SKM-1 treated with dmso at 0.1 percent for 144 hours (cell line): ENCODE data around the gene ANTKMT.
A peak's percentile ranks its signal among the peaks of the same experiment; 100 is the strongest.

Experiments used
- DNase-seq: peaks from one replicate; lab custom pipeline; 2025; ENCODE audit not compliant: unreplicated experiment; lab: John Stamatoyannopoulos, UW

Gene ANTKMT

GRCh38 chr16:695355-696089 is 25.4 kb upstream of the ANTKMT start:
- DNase-seq, result no peak

GRCh38 chr16:698911-699671 is 21.9 kb upstream of the ANTKMT start:
- no peak for DNase-seq

GRCh38 chr16:700684-701584 is 20.0 kb upstream of the ANTKMT start:
- DNase-seq, result no peak

GRCh38 chr16:702341-702740 is 18.6 kb upstream of the ANTKMT start:
- DNase-seq, result no peak

GRCh38 chr16:703406-703805 is 17.5 kb upstream of the ANTKMT start:
- no peak for DNase-seq

- DNase-seq, result no peak
Observed at GRCh38 chr16:704047-704446, 16.9 kb upstream of the ANTKMT start.

GRCh38 chr16:704552-705380 is 16.2 kb upstream of the ANTKMT start:
- DNase-seq, result no peak

GRCh38 chr16:705431-706188 is 15.3 kb upstream of the ANTKMT start, which contains the start of gene FBXL16:
Gene FBXL16 (minus strand): TSS chr16:705801. CDS start chr16:697405, 8,396 bp downstream.
- no peak for DNase-seq

GRCh38 chr16:706189-707061 is 14.5 kb upstream of the ANTKMT start:
- no peak for DNase-seq

GRCh38 chr16:707062-707538 is 13.8 kb upstream of the ANTKMT start:
- no peak for DNase-seq

GRCh38 chr16:708019-708418 is 12.9 kb upstream of the ANTKMT start:
- no peak for DNase-seq

GRCh38 chr16:708959-709358 is 12.0 kb upstream of the ANTKMT start:
- DNase-seq, result no peak

GRCh38 chr16:709566-710499 is 11.1 kb upstream of the ANTKMT start:
- DNase-seq, result no peak

GRCh38 chr16:710500-711075 is 10.4 kb upstream of the ANTKMT start:
- no peak for DNase-seq

GRCh38 chr16:711084-711483 is 9.9 kb upstream of the ANTKMT start:
- DNase-seq, result no peak

GRCh38 chr16:711548-712320 is 9.2 kb upstream of the ANTKMT start:
- peak; percentile 45 for DNase-seq
